ENCODE results near the gene GDPD1. TPM values are rescaled to one million over a fixed set of nuclear protein-coding genes. Genes with fewer than 3 reads are reported as not detected.

GDPD1 gene
- total and polyA plus RNA-seq, 9 of the 15 experiments (the other 6 are each of a cell fraction or from before 2014, with no cell fraction given) = 5.7 to 15.2 (median 9.3) TPM

GRCh38 chr17:59267776-59268175 lies 47.5 kb downstream of the GDPD1 start:
- Histone ChIP-seq H3K27ac (ENCODE audit: extremely low read depth, low read depth, low read length) (no peak overlapping the region), H3K4me1 (replicated peaks in 1 of 2; ENCODE audit: control insufficient read depth in 2 of 2, insufficient read depth in 2 of 2, low read length in 2 of 2) (peaks cover 0 to 2% of the 10 kb centered on the region in 2 experiments; a peak in 1 of 5 replicates), H4K20me1 (replicated peaks; ENCODE audit: control insufficient read depth, insufficient read depth, low read length) (no peaks in the 10 kb centered on the region), H3K27me3 (ENCODE audit: control insufficient read depth in 2 of 2, insufficient read depth in 2 of 2, low read length in 2 of 2) (no peaks in the 10 kb centered on the region), H3K9me1 (ENCODE audit: control insufficient read depth, insufficient read depth, low read length) (no peaks in the 10 kb centered on the region), H3K4me2 (ENCODE audit: insufficient read depth, low read length) (no peak overlapping the region), H3K9me3 (replicated peaks; ENCODE audit: control insufficient read depth, insufficient read depth, low read depth, low read length) (no peaks in the 10 kb centered on the region), H3K4me3 (no peak overlapping the region), H3K79me2 (ENCODE audit: control insufficient read depth, insufficient read depth, low read length) (no peaks in the 10 kb centered on the region), H3K9ac (ENCODE audit: insufficient read depth in 1 of 2, low read depth in 2 of 2, low read length in 2 of 2) (no peak overlapping the region), H2AFZ (ENCODE audit: low read depth, low read length) (no peak overlapping the region), H3K36me3 (ENCODE audit: control insufficient read depth, insufficient read depth, low read length) (peaks cover 26% of the 10 kb centered on the region; the same call in 1 of the 3 replicates)
- POLR2A ChIA-PET = interaction anchor here (1.0 kb wide), 1 partner anchor 18 kb away, joined by 3 read pairs; no protein-coding TSS in a partner anchor
- no TSS peak for BruUV-seq (replicated peaks)
- in situ Hi-C loops (cut with MboI) (no loop called here), intact Hi-C loops (cut with micrococcal nuclease) (no loop called here)
- WGBS (ENCODE audit: insufficient coverage, low coverage, missing lambda C conversion rate) = 94% methylated on average over 5 of the region's 5 CpGs
- ATAC-seq = no peak
- CTCF ChIA-PET (ENCODE audit: low intra/inter-chr PET ratio) = no interaction called here
- FAIRE-seq = no peak
- DNase-seq (ENCODE audit: extremely low read depth in 1 of 4, low spot score in 3 of 4) = no peak
- TF ChIP-seq ZNF3 (CRISPR knock-in tag; IDR thresholded peaks at IDR 0.05) = no peak
- no peak for TF ChIP-seq SRSF3 (IDR thresholded peaks at IDR 0.05; ENCODE audit: insufficient read depth, low read length)
- no peak for TF ChIP-seq CREB1 (IDR thresholded peaks at IDR 0.05)
- TF ChIP-seq CREB1 (CRISPR knock-in tag; IDR thresholded peaks at IDR 0.05) = no peak
- TF ChIP-seq TCFL5 (CRISPR knock-in tag; conservative IDR thresholded peaks at IDR 0.05) = no peak
- no peak for TF ChIP-seq ATF6 (CRISPR knock-in tag; IDR thresholded peaks at IDR 0.05)
- no peak for TF ChIP-seq ZFP1 (CRISPR knock-in tag; IDR thresholded peaks at IDR 0.05)
- TF ChIP-seq BHLHE40 (IDR thresholded peaks at IDR 0.05; ENCODE audit: low read length) = no peak
- TF ChIP-seq ZNF655 (CRISPR knock-in tag; IDR thresholded peaks at IDR 0.05) = no peak
- no peak for TF ChIP-seq FOXO4 (CRISPR knock-in tag; IDR thresholded peaks at IDR 0.05)
- no peak for TF ChIP-seq RFX5 (IDR thresholded peaks at IDR 0.05; ENCODE audit: low read depth, low read length)
- TF ChIP-seq CREB3 (tag; conservative IDR thresholded peaks at IDR 0.05; ENCODE audit: low read depth) = no peak
- TF ChIP-seq, protein P1, sequence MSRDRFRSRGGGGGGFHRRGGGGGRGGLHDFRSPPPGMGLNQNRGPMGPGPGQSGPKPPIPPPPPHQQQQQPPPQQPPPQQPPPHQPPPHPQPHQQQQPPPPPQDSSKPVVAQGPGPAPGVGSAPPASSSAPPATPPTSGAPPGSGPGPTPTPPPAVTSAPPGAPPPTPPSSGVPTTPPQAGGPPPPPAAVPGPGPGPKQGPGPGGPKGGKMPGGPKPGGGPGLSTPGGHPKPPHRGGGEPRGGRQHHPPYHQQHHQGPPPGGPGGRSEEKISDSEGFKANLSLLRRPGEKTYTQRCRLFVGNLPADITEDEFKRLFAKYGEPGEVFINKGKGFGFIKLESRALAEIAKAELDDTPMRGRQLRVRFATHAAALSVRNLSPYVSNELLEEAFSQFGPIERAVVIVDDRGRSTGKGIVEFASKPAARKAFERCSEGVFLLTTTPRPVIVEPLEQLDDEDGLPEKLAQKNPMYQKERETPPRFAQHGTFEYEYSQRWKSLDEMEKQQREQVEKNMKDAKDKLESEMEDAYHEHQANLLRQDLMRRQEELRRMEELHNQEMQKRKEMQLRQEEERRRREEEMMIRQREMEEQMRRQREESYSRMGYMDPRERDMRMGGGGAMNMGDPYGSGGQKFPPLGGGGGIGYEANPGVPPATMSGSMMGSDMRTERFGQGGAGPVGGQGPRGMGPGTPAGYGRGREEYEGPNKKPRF (IDR thresholded peaks at IDR 0.05; ENCODE audit: low read depth, low read length) = no peak
- no peak for TF ChIP-seq FOXA3 (CRISPR knock-in tag; conservative IDR thresholded peaks at IDR 0.05 in 1 of 2, IDR thresholded peaks at IDR 0.05 in 1 of 2)
- no peak for TF ChIP-seq ELF4 (CRISPR knock-in tag; IDR thresholded peaks at IDR 0.05)

All from K562 (cell line).